Esophagus muscularis mucosa (tissue), 4 donors: ENCODE measurements around the gene USP32.

Experiments
- CTCF ChIP-seq, 3 experiments: fragments of 200-600 bp in 2 of 3; fragments of 450-650 bp in 1 of 3; sonication (generic) in 2 of 3; IDR thresholded peaks; one replicate each; pipeline ENCODE4 v1.5.1; 2017 to 2019; ENCODE audit warnings: antibody characterized with exemption in 3 of 3, mild to moderate bottlenecking in 2 of 3, moderate library complexity in 1 of 3
- EP300 ChIP-seq: sonication (generic); formaldehyde crosslinking; IDR thresholded peaks from one replicate; pipeline ENCODE4 v1.6.1; 2017; ENCODE audit warnings: antibody characterized with exemption
- POLR2A ChIP-seq: fragments of 450-650 bp; IDR thresholded peaks from one replicate; pipeline ENCODE4 v1.6.1; 2017; ENCODE audit warnings: antibody characterized with exemption, moderate library complexity, mild to moderate bottlenecking, low read depth
- POLR2AphosphoS5 ChIP-seq, 2 donors: sonication (generic); formaldehyde crosslinking; IDR thresholded peaks; one replicate each; pipeline ENCODE4 v1.6.1; 2017; ENCODE audit warnings: antibody characterized with exemption in 2 of 2

GRCh38 chr17:60361889-60362288, 30.0 kb downstream of the USP32 start:
- no peak for TF ChIP-seq CTCF (IDR thresholded peaks at IDR 0.05)
- no peak for TF ChIP-seq POLR2A
- TF ChIP-seq POLR2AphosphoS5 (IDR thresholded peaks at IDR 0.05): no peak
- TF ChIP-seq EP300: no peak
